Measurements from ENCODE around the gene KRT14. TPM values are rescaled to one million over a fixed set of nuclear protein-coding genes. Genes with fewer than 3 reads are reported as not detected.
"Not testable (repeated sequence)": the region's sequence is repeated elsewhere in the genome, so short reads cannot be mapped to it uniquely, and the experiment has no call there.

Gene KRT14
- polyA plus RNA-seq, 12 donors = 0.18 to 229 (median 2.1) TPM; not detected in 4

DNA sequence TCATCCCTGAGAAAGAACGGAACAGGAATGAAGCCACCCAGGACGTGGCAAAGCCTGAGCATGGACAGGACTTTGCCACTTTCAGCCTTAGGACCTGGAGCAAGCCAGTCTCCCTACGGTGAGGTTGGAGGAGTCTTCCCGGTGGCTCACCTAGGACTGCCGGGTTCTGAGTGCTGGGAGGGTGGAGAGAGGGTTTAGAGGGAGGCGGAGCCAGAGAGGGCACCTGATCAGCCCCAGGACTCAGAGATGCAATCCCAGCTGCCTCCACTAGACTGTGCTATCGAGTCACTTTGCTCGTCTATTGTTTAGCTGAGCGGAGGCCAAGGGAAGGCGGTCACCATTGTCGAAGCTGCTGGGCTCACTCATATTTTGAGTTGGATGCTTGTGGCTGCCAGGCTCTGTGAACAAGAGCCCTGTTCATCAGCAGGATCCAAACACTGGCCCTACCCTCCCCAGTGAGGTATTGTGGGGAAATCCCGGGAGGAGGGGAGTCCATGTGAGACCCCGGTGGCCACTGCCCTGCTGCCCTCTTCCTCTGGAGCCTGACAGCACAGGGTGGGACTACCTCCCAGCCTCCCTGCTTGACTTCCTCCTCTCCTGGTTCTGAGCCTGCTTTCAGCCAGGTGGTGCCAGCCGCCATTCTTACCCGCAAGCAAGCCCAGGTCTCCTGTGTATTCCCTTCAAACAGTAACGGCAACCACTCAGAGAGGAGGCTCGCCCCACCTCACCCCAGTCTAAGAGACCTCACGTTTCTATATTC lies 7.0 kb downstream of the KRT14 start:
- DNase-seq = peak; percentile 68

DNA sequence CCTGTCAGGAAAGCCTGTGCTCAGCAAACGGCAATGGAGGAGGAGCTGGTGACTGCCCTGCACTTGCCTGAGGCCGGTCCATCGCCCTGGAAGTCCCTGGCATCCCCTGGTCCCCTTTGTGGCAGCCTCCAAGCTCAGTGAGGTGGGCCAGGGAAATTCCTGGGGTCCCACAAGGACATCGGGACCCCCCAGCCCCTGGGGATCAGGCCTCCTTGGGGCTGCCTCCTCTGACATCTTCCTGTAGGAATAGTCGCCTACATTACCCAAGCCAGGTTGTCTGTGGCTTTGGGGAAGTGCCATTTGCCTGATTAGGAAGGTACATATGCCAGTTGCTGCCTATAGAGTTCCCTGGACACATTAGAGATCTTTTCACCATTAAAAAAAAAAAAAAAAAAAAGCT lies 7.7 kb downstream of the KRT14 start:
- no peak for DNase-seq

DNA sequence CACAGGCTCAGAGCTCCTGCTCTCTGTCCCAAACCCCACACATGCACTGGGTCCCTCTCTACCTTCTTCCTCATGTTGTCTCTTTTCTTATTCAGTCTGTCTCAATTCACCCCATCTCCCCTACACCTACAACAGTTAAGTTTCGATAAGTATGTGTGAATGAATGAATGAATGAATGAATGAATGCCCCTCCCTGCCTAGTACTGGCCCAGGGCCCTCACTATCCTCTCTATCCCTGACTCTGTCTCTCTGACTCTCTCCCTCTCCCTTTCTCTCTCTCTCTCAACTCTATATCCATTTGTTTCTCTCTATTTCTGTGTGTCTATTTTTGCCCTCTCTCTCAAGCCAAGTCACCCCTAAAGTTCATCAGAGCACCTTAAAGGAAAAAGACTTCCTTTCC lies 8.2 kb downstream of the KRT14 start:
- no peak for DNase-seq

DNA sequence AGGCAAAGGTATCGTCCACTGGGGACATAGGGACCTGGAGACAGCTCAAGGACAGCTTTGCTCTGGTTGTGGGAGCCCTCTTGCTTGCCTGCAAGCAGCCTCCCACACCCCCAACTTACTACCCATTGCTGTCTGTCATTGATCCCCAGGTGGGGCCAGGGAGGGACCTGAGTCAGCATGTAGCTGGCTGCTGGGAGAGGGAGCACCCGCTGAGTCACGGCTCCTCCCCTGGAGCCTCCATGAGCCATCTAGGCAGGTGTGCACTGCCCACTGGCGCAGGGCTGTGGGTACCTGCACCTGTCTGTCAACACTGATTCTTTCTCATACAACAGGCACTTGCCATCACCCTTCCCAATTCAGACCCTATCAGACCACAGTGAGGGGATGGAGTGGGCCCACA lies 10.0 kb downstream of the KRT14 start:
- DNase-seq = not testable (repeated sequence)

DNA sequence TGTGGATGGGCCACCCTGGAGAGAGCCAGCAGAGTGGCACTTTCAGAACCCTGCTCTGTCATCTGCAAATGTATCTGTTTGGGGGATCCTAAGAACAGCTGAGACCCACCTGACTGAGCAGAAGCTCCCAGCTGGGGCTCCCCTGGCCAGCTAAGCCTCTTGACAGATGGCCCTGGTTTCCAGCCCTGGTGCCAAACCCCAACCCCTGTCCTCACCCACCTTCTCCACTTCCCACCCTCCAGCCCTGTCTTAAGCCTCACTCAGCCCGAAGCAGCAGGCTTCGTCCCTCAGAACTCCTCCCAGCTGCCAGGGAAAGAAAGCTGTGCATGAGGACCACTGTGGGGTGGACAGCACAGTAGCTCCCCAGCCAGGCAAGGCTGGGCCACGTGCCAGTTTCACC lies 11.4 kb downstream of the KRT14 start:
- no peak for DNase-seq

DNA sequence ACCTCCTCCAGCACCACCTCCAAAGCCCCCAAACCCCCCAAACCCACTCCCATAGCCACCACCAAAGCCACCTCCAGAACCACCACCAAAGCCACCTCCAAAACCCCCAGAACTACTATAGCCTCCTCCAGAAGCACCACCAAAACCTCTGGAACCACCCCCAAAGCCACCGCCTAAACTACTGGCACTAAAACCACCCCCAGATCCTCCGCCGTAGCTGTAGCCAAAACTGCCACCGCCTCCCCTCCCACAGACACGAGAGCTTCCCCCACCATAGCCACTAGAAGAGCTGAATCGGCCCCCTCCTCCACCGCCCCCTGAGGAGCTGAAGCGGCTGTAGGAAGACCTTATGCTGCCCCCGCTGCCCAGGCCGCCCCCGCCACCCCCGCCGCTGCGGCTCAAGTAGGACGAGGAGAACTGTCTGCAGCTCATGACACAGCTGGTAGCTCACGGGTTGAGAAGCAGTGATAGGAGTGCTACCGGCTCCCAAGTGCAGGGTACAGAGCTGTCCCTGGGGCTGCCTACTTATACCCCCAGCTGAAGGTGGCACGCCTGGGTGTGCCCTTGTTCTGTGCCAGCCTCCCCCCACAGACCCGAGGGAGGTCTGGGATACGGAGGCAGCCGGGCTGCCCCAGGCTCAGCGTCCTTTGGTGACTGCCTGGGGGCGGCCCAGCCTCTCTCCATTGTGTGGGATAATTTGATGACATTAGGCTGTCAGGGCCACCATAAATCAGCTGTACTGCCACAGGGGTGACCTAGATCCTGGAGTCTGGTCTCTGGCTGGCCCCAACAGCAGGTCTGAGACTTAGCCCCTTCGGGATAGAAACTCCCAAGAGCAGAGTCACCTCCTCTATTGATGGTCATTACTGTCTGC lies 14.9 kb downstream of the KRT14 start, which contains the start of gene KRT9:
Gene KRT9 (minus strand): TSS at position 499 of the 874 bp plus-strand sequence. CDS start 67 bp downstream, at position 432.
- DNase-seq = no peak

DNA sequence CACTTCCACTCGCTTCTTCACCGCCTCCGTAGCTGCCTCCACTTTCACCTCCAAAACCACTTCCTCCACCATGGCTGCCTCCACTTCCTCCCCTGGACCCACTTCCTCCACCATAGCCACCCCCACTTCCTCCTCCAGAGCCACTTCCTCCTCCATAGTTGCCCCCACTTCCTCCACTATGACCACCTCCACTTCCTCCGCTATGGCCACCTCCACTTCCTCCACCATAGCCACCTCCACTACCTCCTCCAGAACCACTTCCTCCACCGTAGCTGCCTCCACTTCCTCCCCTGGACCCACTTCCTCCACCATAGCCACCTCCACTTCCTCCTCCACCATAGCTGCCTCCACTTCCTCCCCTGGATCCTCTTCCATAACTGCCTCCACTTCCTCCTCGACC lies 19.4 kb downstream of the KRT14 start:
- no peak for DNase-seq

DNA sequence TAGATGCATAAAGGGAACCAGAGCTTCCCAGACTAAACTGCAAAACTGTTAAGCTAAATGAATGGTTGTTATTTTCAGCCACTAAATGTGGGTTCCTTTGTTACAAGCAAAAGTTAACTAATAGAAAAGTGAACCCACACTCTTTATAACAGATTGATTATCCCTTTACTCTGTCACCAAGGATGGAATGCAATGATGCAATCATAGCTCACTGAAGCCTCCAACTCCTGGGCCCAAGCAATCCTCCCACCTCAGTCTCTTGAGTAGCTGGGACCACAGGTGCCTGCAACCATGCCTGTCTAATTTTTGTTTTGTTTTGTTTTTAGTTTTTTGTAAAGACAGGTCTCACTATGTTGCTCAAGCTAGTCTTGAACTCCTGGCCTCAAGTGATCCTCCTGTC lies 21.4 kb downstream of the KRT14 start:
- DNase-seq = no peak

DNA sequence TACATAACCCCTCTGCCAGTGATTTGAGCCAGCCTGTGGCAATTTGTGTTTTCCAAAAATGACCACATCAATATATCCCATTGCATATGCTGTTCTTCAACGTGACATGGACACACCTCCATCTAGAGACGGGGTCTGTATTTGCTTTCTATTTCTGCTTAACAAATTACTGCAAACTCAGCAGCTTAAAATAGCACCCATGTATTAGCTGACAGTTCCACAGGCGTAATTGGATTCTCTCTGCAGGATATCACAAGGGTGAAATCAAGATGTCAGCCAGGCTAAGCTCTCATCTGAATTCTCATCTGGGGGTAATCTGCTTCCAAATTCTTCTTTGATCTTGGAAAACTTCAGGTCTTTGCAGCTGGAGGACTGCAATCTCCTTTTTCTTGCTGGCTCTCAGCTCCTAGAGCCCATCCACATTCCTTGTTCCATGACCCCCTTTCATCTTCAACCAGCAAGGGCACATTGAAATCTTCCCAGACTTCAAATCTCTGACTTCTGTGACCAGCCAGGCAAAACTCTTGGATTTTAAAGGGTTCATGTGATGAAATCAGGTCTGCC lies 23.0 kb downstream of the KRT14 start:
- no peak for DNase-seq

DNA sequence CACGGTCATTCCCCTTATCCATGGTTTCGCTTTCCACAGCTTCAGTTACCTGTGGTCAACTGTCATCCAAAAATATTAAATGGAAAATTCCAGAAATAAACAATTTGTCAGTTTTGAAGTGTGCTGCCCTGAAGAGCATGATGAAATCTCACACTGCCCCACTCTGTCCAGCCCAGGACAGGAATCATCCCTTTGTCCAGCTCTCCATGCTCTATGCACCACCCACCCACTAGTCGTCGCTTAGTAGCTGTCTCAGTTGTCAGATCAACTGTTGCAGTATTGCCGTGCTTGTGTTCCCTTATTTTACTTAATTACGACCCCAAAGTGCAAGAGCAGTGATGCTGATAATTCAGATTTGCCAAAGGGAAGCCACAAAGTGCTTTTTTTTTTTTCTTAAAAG lies 25.1 kb downstream of the KRT14 start:
- no peak for DNase-seq

DNA sequence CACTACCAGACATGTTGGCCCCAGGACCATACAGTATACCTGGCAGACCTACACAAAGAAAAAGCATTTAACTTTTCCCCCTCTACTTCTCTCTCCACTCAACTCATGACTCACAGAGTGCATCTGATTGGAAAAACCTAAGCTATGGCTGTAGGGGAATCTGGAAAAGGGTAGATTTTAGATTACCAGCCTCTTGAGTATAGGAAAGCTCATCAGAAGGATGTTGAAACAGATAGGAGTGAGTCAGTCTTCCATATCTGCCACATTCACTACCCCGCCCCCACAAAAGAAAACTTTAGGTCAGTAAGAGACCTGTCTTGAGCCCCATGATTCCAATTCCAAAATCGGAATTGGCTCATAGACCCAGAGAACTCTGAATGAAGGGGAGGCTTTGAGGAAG lies 27.1 kb downstream of the KRT14 start:
- DNase-seq = no peak

DNA sequence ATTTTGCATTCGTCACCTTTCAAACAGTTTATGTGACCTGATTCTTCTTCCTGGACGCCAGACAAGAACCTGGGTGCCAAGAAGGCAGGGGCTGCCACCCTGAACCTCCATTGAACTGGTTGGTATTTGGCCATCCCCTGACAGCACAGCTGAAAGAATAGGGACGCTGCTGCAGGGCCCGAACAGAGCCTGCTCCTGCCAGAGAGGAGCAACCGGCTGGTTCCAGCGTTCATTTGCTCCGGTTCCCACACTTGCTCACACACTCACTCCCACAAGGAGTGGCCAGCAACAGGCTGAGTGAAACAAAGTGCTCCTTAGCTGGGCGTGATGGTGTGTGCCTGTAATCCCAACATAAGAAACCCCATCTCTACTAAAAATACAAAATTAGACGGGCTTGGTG lies 29.8 kb downstream of the KRT14 start:
- no peak for DNase-seq

DNA sequence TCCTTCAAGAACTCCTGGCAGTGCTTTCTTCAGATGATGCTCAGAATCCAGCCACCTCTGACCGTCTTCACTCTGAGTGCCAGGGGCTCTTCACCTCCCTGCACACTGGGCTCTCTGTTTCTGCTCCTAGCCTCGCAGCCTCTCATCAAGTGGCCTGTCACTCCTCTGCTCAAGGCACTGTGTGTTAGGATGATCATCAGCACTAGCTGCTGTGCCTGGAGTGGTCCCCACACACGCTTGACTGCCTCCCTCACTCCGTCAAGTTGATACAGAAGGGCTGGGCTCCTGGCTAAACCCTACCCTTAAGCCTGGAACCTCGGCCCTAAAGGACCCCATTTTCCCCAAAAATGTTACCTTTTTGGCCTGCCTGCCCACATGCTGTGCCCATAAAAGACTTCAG lies 30.4 kb downstream of the KRT14 start:
- DNase-seq = no peak

DNA sequence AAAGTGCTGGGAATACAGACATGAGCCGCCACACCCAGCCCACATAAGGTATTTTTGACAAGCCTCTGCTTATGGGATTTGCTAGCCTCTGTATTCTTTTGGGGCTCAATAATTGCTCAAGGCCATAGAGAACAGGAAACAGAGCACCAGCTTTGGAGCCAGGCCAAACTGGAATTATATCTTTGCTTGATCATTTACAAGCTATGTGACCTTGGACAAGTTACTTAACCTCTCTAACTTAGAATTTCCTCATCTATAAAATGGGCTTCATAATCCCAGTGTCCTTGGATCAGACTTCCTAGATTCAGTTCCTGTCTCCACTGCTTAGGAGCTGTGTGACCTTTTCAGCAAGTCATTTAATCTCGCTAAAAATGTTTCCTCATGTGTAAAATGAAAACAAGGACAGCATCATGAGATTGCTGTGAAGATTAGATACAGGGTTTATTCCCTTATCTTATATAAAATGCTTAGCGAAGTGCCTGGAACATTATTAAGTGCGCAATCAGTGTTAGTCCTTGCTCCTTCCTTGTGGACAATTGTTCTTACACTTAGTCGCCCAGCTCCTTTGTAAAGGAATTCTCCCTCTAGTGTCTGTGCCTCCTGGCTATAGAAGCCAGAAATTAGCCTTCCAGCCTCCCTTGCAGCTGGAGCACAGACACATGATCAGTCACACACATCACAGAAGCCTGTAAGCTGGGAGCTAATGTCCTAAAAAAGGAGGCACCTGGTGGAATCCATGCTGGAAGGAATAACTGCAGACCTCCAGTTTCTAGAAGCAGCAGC lies 31.4 kb downstream of the KRT14 start:
- DNase-seq = no peak

DNA sequence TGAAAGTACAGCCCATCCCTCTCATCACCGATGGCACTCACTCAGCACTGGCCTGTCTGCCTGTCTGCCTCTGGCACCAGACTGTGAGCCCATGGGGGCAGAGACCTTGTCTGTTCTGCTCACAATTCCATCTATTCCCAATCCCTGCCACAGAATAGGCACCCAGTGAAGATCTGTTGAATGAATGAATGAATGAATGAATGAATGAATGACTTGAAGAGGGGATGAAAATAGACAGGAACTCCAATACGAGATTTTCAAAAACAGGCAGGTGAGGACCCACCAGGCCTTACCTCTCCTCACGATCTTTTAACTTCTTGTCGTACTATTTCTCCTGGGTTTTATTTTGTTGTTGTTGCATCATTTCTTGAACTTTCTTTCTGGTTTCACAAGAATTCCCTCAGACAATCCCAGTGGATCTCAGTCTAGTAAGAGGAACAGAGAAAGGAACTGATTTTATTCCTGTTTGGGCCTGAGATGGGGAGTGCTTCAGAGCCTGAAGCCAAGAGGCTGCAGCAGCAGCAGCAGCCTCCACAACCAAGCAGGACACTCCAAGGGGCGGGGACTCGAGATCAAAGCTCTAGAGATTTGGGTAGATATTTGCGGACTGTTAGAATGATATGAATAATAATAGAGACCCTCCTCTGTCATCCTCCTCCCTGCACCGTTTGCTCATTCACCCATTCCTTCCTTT lies 32.6 kb downstream of the KRT14 start:
- no peak for DNase-seq

DNA sequence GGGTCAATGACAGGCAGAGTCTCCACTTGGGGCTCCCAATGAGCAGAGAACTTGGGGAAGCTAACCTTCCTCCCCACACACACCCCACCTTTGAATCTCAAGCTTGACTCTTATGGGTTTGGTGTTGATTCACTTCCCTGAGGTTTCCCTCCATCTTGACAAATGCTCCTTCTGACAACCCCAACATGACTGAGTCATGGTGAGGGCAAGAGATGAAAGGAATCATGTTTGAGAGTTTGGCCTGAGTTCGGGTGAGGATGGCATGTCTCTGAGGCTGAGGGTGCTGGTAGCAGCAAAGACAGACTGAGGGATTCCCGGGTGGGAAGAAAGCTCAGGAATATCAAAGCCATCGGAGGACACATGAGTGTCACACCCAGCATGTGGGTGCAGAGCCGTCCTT lies 33.5 kb downstream of the KRT14 start:
- no peak for DNase-seq

DNA sequence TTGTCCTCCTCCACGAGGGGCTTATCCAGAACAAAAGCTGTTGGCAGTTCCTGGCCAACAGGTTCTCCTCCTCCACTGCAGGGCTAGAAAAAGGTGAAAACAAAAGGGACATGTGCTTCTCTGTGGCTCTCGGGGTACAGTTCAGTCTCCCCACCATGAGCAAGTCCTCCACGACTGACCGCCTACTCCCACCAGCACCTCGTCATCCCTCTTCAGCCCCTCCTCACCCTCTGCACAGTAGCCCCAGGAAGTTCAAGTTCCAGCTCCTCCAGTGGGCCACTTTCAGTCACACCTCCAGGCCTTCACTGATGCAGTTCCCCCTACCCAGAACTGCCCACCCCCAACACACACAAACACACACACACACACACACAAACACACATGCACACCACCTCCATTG lies 34.2 kb downstream of the KRT14 start:
- no peak for DNase-seq

DNA sequence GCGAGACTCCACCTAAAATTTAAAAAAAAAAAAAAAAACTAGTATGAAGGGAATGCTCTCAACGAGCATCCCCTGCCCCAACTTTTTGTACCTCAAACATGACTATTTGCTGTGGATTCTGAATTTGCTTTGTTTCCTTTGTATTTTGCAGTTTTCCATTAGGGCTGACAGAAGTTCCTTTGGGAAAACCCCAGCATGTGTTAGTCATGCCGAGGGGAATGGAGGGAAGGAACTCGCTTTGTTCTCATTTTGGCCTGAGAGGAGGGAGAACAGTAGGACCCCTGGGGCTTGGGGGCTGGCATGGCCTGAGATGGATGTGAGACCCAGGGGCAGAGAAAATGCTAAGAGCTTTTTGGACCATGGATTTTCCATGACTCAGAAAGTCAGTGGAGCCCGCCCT lies 35.3 kb downstream of the KRT14 start:
- no peak for DNase-seq

DNA sequence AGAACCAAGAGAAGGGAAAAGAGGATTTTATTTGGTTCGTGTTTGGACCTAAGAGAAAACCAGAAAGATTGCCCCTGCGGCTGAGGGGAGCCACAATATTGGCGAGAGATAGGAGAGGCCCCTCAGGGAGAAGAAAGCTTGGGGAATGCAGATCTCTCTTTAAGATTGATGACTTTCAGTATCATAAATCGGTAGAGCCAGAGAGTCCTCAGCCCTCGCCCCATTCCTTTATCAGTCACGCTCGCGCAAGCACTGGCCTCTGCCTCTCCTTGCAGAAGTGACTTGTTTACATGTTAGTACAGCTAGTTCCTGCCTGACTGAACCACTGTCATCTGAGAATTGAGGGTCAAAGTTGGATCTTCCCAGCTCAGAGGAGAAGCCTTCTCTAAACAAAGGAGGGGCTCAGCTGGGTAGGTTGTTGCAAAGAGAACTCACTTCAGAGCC lies 37.1 kb downstream of the KRT14 start:
- DNase-seq = no peak

DNA sequence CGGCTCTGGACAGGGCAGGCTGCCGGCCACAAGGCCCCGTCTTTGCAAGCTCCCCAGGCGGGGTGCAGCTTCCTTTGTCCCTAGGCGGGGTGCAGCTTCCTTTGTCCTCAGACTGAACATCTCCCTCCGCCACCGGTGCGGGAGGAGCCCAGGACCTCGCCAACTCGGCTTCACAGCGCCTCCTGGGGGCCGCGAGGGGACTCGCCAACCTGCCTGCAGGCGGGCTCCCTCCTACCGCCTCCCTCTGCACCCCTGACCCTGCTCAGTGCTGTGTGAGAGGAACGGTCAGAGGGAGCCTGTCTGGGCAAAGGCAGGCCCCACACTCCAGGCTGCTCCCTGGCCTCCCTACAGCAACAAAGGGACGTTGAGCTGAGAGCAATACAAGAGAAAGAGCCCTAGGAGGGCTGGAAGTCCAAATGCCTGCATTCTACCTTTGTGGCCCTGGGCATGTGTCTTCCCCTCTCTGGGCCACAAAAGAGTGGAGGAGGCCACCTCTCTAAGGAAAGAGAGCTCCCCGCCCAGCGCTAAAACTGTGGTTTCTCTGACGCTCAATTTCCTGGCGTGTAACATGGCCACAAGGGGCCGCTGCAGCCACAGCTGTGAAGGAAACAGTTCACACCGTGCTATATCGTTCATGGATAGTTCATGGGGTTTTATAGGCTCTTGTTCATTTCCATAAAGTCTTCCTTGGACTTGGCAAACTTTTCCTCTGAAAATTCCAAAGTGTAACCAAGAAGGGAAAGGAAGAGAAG lies 37.7 kb downstream of the KRT14 start:
- peak; percentile 81 for DNase-seq

All from muscle of arm (tissue), 12 donors.